Measurements from ENCODE around the gene MDM2. TPM values are rescaled to one million over a fixed set of nuclear protein-coding genes. Genes with fewer than 3 reads are reported as not detected.

The MDM2 gene
- 100 to 1,000 TPM; 102 to 137 TPM for total RNA-seq
- polyA plus RNA-seq (2013, experiment 1 of 2): 42.8 TPM
- polyA plus RNA-seq (2013, experiment 2 of 2): 47.9 TPM
- long read RNA-seq, experiment 1, partial matches to known transcripts: 0 of 10 reads
- long read RNA-seq, experiment 1, other reads (novel, unspliced or antisense): 10 of 10 reads
- long read RNA-seq, experiment 2, full-length matches to known transcripts: 2 of 4 reads
- long read RNA-seq, experiment 2, partial matches to known transcripts: 0 of 4 reads
- long read RNA-seq, experiment 2, other reads (novel, unspliced or antisense): 2 of 4 reads
- long read RNA-seq, experiment 3, full-length matches to known transcripts: 19 of 27 reads
- long read RNA-seq, experiment 3, partial matches to known transcripts: 1 of 27 reads
- long read RNA-seq, experiment 3, other reads (novel, unspliced or antisense): 7 of 27 reads
- long read RNA-seq, experiment 4: 0 reads

DNA sequence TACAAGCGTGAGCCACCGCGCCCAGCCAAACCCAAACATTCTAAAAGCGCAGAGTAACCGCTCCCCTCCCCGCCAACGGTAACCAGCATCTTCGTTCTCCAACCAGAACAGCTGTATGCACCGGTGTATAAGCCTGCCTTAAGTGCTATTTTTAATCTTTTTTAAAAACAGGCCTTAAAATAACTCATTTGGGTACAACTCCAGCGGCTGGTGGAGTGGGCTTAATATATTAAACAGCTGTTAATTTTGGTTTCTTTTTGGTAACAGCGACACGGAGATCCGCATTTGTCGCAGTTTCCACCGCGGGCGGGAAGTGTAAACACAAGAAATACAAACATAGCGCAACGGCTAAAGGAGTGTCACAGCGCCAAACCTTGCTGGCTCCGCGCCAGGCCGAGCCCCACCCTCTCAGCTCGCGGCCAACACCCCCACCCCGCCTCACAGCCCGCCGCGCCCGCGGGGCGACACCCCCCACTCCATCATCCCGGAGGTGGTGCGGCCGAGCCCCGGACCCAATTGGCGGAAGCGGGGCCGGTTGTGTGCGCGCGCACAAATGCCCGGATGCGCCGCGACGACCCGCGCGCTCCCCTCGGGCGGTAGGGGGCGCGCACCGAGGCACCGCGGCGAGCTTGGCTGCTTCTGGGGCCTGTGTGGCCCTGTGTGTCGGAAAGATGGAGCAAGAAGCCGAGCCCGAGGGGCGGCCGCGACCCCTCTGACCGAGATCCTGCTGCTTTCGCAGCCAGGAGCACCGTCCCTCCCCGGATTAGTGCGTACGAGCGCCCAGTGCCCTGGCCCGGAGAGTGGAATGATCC lies at the start of gene MDM2:
Gene MDM2 (plus strand): TSS at position 602 of the 812 bp plus-strand sequence. CDS start 301 bp downstream, outside the sequence.
- Mint-ChIP-seq H3K36me3 (ENCODE audit: low read depth) (peaks cover 31% of the 10 kb centered on the region), H3K9me3 (no peaks in the 10 kb centered on the region), H3K27ac (peak within 1 kb of the TSS; percentile 99), H3K4me3 (peak within 1 kb of the TSS; percentile 95), H3K4me1 (peaks cover 24% of the 10 kb centered on the region), H3K27me3 (ENCODE audit: insufficient read depth) (no peaks in the 10 kb centered on the region)
- no peaks in the 10 kb centered on the region for H3K27me3 ChIP-seq (ENCODE audit: control insufficient read depth, insufficient read depth, low read length, poor library complexity, severe bottlenecking)
- peaks cover 27% of the 10 kb centered on the region for H3K36me3 ChIP-seq (ENCODE audit: control insufficient read depth, insufficient read depth, low read length)
- TF ChIP-seq, protein P1, sequence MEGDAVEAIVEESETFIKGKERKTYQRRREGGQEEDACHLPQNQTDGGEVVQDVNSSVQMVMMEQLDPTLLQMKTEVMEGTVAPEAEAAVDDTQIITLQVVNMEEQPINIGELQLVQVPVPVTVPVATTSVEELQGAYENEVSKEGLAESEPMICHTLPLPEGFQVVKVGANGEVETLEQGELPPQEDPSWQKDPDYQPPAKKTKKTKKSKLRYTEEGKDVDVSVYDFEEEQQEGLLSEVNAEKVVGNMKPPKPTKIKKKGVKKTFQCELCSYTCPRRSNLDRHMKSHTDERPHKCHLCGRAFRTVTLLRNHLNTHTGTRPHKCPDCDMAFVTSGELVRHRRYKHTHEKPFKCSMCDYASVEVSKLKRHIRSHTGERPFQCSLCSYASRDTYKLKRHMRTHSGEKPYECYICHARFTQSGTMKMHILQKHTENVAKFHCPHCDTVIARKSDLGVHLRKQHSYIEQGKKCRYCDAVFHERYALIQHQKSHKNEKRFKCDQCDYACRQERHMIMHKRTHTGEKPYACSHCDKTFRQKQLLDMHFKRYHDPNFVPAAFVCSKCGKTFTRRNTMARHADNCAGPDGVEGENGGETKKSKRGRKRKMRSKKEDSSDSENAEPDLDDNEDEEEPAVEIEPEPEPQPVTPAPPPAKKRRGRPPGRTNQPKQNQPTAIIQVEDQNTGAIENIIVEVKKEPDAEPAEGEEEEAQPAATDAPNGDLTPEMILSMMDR (conservative IDR thresholded peaks at IDR 0.05): peak; percentile 83
- H3K4me3 ChIP-seq (ENCODE audit: low read length): peak within 1 kb of the TSS; percentile 97
- peak; percentile 99 for DNase-seq
- 1 to 3% methylated on average over 29 to 72 of the region's 72 CpGs for whole genome bisulfite sequencing, 2 experiments (ENCODE audit: insufficient coverage in 1 of 2, insufficient read length in 1 of 2)
- H3K4me1 ChIP-seq (ENCODE audit: control insufficient read depth, insufficient read depth, low read length): peaks cover 3% of the 10 kb centered on the region
- H3K9ac ChIP-seq (ENCODE audit: extremely low read depth, low read length, poor library complexity, severe bottlenecking): peak within 1 kb of the TSS; percentile 97
- H3K27ac ChIP-seq (ENCODE audit: low read depth, low read length): peak within 1 kb of the TSS; percentile 98
- H3K9me3 ChIP-seq (ENCODE audit: control insufficient read depth, low read length): no peaks in the 10 kb centered on the region

DNA sequence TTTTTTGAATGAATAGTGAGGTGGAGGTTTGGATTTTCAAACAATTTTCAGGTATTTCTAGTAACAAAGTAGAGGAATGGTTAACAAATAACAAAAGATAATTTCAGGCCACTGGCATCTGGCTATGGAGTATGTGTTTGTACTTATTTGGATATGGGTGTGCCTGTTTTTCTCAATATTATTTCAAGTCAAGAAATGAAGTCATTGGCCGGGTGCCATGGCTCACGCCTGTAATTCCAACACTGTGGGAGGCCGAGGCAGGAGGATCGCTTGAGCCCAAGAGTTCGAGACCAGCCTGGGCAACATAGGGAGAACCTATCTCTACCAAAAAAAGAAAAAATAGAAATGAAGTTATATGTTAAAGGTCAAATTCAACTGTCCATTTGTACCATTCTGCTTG lies 48.1 kb upstream of the MDM2 start:
- H3K9me3 ChIP-seq (ENCODE audit: control insufficient read depth, low read length): no peaks in the 10 kb centered on the region
- no peak for DNase-seq
- H3K36me3 ChIP-seq (ENCODE audit: control insufficient read depth, insufficient read depth, low read length): peaks cover 63% of the 10 kb centered on the region
- no peaks in the 10 kb centered on the region for H3K4me1 ChIP-seq (ENCODE audit: control insufficient read depth, insufficient read depth, low read length)
- TF ChIP-seq, protein P1 (conservative IDR thresholded peaks at IDR 0.05): no peak
- Mint-ChIP-seq H3K27ac (no peak overlapping the region), H3K9me3 (no peaks in the 10 kb centered on the region), H3K4me1 (peaks cover 6% of the 10 kb centered on the region), H3K4me3 (no peak overlapping the region), H3K36me3 (ENCODE audit: low read depth) (peaks cover 79% of the 10 kb centered on the region), H3K27me3 (ENCODE audit: insufficient read depth) (no peaks in the 10 kb centered on the region)
- H3K27ac ChIP-seq (ENCODE audit: low read depth, low read length): no peak overlapping the region
- H3K27me3 ChIP-seq (ENCODE audit: control insufficient read depth, insufficient read depth, low read length, poor library complexity, severe bottlenecking): no peaks in the 10 kb centered on the region
- no peak overlapping the region for H3K9ac ChIP-seq (ENCODE audit: extremely low read depth, low read length, poor library complexity, severe bottlenecking)
- H3K4me3 ChIP-seq (ENCODE audit: low read length): no peak overlapping the region
- WGBS, 2 experiments (ENCODE audit: insufficient coverage in 1 of 2, insufficient read length in 1 of 2): 89 to 96% methylated on average over 4 of the region's 5 CpGs

DNA sequence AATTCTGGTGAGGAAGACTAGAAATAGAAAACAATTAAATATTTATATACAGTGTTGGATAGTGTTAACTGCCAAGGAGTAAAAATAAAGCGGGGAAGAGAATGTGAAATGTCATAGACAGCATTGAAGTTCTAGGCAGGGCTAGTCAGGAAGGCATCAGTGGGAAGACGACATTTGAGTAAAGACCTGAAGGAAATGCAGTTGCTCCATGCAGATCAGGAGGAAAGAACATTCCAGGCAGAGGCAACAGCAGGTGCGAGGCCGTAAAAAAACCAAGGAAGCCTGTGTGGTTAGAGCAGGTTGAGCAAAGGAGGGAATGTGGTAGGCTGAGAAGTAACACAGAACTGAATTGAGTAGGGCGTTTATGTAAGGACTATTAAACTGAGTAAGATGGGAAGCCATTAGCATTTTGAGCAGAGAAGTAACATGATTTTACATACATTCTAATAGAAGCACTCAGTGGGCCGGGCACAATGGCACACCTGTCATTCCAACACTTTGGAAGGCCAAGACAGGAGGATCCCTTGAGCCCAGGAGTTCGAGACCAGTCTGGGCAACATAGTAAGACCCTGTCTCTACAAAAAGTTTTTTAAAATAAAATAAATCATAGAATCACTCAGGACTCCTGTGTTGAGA lies 47.1 kb upstream of the MDM2 start:
- H3K27ac Mint-ChIP-seq: no peak overlapping the region
- no peaks in the 10 kb centered on the region for H3K27me3 ChIP-seq (ENCODE audit: control insufficient read depth, insufficient read depth, low read length, poor library complexity, severe bottlenecking)
- no peak for DNase-seq
- peaks cover 76% of the 10 kb centered on the region for H3K36me3 Mint-ChIP-seq (ENCODE audit: low read depth)
- no peak overlapping the region for H3K27ac ChIP-seq (ENCODE audit: low read depth, low read length)
- H3K4me1 Mint-ChIP-seq: peaks cover 6% of the 10 kb centered on the region
- H3K4me3 ChIP-seq (ENCODE audit: low read length): no peak overlapping the region
- TF ChIP-seq, protein P1 (conservative IDR thresholded peaks at IDR 0.05): no peak
- 96 to 98% methylated on average over 5 to 7 of the region's 7 CpGs for WGBS, 2 experiments (ENCODE audit: insufficient coverage in 1 of 2, insufficient read length in 1 of 2)
- no peaks in the 10 kb centered on the region for H3K9me3 ChIP-seq (ENCODE audit: control insufficient read depth, low read length)
- no peaks in the 10 kb centered on the region for H3K9me3 Mint-ChIP-seq
- no peak overlapping the region for H3K9ac ChIP-seq (ENCODE audit: extremely low read depth, low read length, poor library complexity, severe bottlenecking)
- H3K4me3 Mint-ChIP-seq: no peak overlapping the region
- H3K36me3 ChIP-seq (ENCODE audit: control insufficient read depth, insufficient read depth, low read length): peaks cover 54% of the 10 kb centered on the region
- no peaks in the 10 kb centered on the region for H3K27me3 Mint-ChIP-seq (ENCODE audit: insufficient read depth)
- no peaks in the 10 kb centered on the region for H3K4me1 ChIP-seq (ENCODE audit: control insufficient read depth, insufficient read depth, low read length)

All from endodermal cell (in vitro differentiated cells).